Epithelial cell of proximal tubule (primary cell): ENCODE data around the gene P2RX2. TPM values are rescaled to one million over a fixed set of nuclear protein-coding genes. Genes with fewer than 3 reads are reported as not detected.
"Not testable (repeated sequence)": the region's sequence is repeated elsewhere in the genome, so short reads cannot be mapped to it uniquely, and the experiment has no call there.

Source experiments
- DNase-seq: peaks from one replicate; pipeline ENCODE4 v3.0.0-alpha.2; 2011; ENCODE audit warnings: low read depth
- H3K4me3 ChIP-seq: 2 replicates; pipeline ENCODE4 v1.5.1; 2011; ENCODE audit warnings: low read depth, mild to moderate bottlenecking, low read length
- total RNA-seq: library from RNA; depleted of rRNA; stranded (reverse); fragments of >200 nt; gene quantifications from 2 replicates; pipeline ENCODE4 v1.2.3, GENCODE V29; 2015
- TF ChIP-seq, protein P1 (sequence below): conservative IDR thresholded peaks from 2 replicates; pipeline ENCODE4 v1.5.1; 2012; ENCODE audit warnings: low read depth, mild to moderate bottlenecking, low read length

P2RX2 gene
- total RNA-seq, 1 donor from 2014 or later = not detected

DNA sequence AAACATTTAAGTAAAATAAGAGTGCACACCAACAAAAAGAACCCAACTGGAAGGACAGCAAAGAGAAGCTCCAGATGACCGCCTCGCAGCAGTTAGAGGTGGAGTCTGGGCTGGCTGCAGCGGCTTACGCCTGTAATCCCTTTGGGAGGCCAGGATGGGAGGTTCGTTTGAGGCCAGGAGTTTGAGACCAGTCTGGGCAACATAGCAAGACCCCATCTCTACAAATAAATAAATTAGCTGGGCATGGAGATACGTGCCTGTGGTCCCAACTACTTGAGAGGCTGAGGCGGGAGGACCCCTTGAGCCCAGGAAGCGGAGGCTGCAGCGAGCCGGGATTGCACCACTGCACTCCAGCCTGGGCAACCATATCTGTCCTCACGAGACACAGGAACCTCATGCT lies 23.4 kb upstream of the P2RX2 start:
- H3K4me3 ChIP-seq = no peak overlapping the region
- DNase-seq = no peak
- TF ChIP-seq, protein P1, sequence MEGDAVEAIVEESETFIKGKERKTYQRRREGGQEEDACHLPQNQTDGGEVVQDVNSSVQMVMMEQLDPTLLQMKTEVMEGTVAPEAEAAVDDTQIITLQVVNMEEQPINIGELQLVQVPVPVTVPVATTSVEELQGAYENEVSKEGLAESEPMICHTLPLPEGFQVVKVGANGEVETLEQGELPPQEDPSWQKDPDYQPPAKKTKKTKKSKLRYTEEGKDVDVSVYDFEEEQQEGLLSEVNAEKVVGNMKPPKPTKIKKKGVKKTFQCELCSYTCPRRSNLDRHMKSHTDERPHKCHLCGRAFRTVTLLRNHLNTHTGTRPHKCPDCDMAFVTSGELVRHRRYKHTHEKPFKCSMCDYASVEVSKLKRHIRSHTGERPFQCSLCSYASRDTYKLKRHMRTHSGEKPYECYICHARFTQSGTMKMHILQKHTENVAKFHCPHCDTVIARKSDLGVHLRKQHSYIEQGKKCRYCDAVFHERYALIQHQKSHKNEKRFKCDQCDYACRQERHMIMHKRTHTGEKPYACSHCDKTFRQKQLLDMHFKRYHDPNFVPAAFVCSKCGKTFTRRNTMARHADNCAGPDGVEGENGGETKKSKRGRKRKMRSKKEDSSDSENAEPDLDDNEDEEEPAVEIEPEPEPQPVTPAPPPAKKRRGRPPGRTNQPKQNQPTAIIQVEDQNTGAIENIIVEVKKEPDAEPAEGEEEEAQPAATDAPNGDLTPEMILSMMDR = no peak

DNA sequence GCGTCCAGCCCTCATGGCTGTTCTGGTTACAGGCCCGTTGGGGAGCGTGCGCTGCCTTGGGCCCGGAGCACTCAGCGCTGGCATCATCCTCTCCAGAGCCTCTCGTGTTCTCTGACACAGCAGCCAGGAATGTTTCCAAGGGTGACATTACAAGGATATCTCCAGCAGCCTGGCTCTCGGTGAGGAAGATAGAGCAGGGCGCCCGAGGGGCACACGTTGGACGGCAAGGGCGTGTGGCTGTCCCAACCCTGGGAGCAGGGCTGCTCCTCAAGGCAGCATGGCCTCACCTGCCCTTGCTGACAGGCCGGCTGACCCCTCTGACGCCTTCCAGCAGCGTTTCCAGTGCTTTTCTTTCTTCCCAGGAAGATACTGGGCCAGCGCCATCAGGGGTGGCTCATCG lies 22.6 kb upstream of the P2RX2 start:
- H3K4me3 ChIP-seq = no peak overlapping the region
- DNase-seq = no peak
- TF ChIP-seq, protein P1 = no peak

DNA sequence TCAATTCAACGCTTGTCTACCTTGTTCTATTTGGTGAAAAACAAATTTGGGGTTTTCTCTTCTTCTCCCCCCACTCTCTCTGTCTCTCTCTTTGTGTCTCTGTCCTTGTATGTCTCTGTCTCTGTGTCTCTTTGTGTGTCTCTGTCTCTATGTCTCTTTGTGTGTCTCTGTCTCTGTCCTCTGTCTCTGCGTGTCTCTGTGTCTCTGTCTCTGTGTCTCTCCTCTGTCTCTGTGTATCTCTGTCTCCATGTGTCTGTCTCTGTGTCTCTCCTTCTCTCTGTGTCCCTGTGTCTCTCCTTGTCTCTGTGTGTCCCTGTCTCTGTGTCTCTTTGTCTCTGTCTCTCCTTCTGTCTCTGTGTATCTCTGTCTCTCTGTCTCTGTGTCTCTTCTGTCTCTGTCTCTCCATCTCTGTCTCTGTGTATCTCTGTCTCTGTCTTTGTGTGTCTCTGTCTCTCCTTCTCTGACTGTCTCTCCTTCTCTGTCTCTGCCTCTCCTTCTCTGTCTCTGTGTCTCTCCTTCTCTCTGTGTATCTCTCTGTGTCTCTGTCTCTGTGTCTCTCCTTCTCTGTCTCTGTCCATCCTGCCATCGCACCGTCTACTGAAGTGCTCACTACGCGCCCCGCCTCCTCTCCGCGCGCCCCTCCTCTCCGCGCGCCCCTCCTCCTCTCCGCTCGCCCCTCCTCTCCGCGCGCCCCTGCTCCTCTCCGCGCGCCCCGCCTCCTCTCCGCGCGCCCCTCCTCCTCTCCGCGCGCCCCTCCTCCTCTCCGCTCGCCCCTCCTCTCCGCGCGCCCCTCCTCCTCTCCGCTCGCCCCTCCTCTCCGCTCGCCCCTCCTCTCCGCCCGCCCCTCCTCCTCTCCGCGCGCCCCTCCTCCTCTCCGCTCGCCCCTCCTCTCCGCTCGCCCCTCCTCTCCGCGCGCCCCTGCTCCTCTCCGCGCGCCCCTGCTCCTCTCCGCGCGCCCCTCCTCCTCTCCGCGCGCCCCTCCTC lies 21.0 kb upstream of the P2RX2 start:
- TF ChIP-seq, protein P1 = no peak
- no peak for DNase-seq
- H3K4me3 ChIP-seq = peak overlapping the region; percentile 57

DNA sequence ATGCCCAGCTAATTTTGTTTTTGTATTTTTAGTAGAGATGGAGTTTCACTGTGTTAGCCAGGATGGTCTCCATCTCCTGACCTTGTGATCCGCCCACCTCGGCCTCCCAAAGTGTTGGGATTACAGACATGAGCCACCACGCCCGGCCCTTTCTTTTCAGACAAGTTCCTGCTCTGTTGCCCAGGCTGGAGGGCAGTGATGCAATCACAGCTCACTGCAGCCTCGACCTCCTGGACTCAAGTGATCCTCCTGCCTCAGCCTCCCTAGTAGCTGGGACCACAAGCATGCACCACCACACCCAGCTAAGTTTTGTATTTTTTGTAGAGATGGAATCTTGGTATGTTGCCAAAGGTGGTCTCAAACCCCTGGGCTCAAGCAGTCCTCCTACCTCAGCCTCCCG lies 19.1 kb upstream of the P2RX2 start:
- H3K4me3 ChIP-seq = not testable (repeated sequence)

DNA sequence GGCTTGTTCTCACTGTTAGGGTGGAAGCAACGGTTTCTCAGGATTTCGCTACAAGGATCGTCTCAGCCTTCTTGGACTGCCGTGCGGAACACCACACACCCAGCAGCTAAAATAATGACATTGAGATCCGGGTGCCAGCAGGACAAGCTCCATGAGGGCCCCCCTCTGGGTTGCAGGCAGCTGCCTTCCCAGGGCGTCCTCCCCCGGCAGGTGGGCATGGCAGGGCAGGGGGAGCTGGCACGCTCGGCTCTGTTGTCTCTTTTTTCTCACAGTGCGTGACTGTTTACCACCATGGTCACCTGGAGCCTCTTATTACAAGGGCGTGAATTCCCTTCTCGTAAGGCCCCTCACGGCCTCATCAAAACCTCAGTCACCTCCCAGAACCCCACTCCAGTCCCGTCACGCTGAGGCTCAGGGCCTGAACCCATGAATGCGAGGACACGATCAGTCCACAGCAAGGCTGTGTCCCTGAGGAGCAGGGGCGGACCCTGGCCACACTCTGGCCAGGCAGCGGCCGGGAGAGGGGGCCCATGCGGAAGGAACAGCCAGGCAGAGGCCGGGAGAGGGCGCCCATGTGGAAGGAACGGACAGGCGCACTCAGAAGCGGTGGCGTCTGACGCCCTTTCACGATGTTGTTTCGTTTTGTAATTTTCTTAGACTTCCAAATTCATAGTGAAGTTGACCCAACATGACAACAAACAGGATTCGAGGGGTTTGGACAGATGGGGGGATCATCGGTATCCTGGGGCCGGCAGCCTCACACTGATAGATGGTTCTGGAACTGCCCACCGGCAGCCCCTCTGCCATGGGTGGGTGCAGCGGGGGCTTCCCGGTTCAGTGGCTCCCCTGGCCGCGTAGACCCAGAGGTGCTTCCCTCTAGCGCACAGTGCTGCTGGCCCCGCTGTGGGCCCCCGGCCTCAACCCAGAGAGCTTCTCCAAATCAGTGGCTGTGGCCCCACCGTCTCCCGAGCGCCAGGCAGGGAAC lies 18.2 kb upstream of the P2RX2 start:
- H3K4me3 ChIP-seq = peak overlapping the region; percentile 57
- no peak for DNase-seq
- TF ChIP-seq, protein P1 = peak; percentile 77

More for the DNA sequence above, 19.1 kb upstream of the P2RX2 start:
- DNase-seq = not testable (repeated sequence)

DNA sequence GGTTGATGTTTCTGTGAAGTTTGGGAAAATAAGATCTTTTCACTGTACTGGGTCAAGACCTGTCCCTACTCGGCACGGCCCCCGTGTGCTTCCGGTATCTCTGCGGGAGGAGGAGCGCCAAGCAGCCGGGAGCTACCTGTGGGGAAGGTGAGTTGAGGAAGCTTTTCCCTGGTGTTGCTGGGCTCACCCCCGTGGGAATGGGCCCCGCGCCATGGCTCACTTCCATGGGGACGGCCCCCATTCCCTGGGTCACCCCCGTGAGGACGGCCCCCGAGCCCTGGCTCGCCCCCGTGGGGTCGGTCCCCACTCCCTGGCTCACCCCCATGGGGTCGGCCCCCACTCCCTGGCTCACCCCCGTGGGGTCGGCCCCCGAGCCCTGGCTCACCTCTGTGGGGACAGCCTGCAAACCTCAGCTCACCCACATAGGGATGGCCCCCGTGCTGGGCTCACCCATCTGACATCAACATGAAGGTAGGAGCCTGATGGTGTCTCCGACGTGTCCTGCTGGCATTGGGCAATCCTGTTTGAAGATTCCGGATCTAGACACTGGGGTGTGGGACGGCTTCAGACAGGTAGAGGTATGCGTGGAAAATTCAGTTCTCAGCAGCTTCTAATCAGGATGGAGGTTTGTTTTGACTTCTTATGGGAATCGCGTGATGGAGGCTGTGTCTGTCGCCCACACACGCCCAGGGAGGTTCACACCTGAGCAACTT lies 17.2 kb upstream of the P2RX2 start:
- H3K4me3 ChIP-seq = peak overlapping the region; percentile 57
- no peak for DNase-seq
- TF ChIP-seq, protein P1 = no peak
